Natural killer cell (primary cell): ENCODE data around the gene MINDY2. TPM values are rescaled to one million over a fixed set of nuclear protein-coding genes. Genes with fewer than 3 reads are reported as not detected.

Source experiments
- ATAC-seq, 3 donors: fragments of 150-1000 bp in 2 of 3; fragments of 200-7000 bp in 1 of 3; cut with Tn5 transposase; 1 replicate in 1 of 3; 2 replicates in 2 of 3; pipeline ENCODE4 v1.10.0; 2021; ENCODE audit warnings: mild to moderate bottlenecking in 2 of 3, moderate library complexity in 2 of 3
- DNase-seq, 2 donors: peaks; one replicate each; pipeline versions ENCODE4 v3.0.0 to v3.0.0-alpha.2; 2013 to 2021; ENCODE audit warnings: mixed read lengths in 1 of 2
- H3K27ac ChIP-seq: one replicate; pipeline ENCODE4 v1.5.1; 2013; ENCODE audit warnings: mild to moderate bottlenecking, low read length
- H3K27me3 ChIP-seq: one replicate; pipeline ENCODE4 v1.6.1; 2013; ENCODE audit warnings: low read length; ENCODE audit not compliant: control insufficient read depth, insufficient read depth
- H3K36me3 ChIP-seq: one replicate; pipeline ENCODE4 v1.6.1; 2013; ENCODE audit warnings: low read length; ENCODE audit not compliant: control insufficient read depth, insufficient read depth
- H3K4me1 ChIP-seq: one replicate; pipeline ENCODE4 v1.6.1; 2013; ENCODE audit warnings: low read length; ENCODE audit not compliant: control insufficient read depth, insufficient read depth
- H3K4me3 ChIP-seq: one replicate; pipeline ENCODE4 v1.5.1; 2013; ENCODE audit warnings: low read length
- H3K9me3 ChIP-seq: one replicate; pipeline ENCODE4 v1.6.1; 2013; ENCODE audit warnings: low read length; ENCODE audit not compliant: control insufficient read depth, insufficient read depth
- H3K27ac Mint-ChIP-seq, 2 donors: one replicate each; pipeline ENCODE4 v1.8.0; 2022; ENCODE audit warnings: mild to moderate bottlenecking in 2 of 2, mixed read lengths in 2 of 2, moderate library complexity in 1 of 2
- H3K27me3 Mint-ChIP-seq, 2 donors: one replicate each; pipeline ENCODE4 v1.8.0; 2022; ENCODE audit warnings: low read depth in 2 of 2, mixed read lengths in 2 of 2
- H3K36me3 Mint-ChIP-seq: one replicate; pipeline ENCODE4 v1.8.0; 2022; ENCODE audit warnings: mixed read lengths
- H3K4me1 Mint-ChIP-seq, 2 donors: one replicate each; pipeline ENCODE4 v1.8.0; 2022; ENCODE audit warnings: mixed read lengths in 2 of 2
- H3K4me3 Mint-ChIP-seq: one replicate; pipeline ENCODE4 v1.8.0; 2022; ENCODE audit warnings: mild to moderate bottlenecking, moderate library complexity, mixed read lengths
- H3K9me3 Mint-ChIP-seq, 2 donors: one replicate each; pipeline ENCODE4 v1.8.0; 2022; ENCODE audit warnings: mixed read lengths in 2 of 2
- CTCF ChIP-seq: fragments of 200-600 bp; IDR thresholded peaks from one replicate; pipeline ENCODE4 v1.8.0; 2022; ENCODE audit warnings: antibody characterized with exemption
- WGBS: methylation state at CpG from one replicate; pipeline ENCODE4 v1.1.7; 2013; ENCODE audit warnings: missing lambda C conversion rate; ENCODE audit not compliant: insufficient coverage; 5-methylcytosine and 5-hydroxymethylcytosine counted together
- intact Hi-C: fragments of 100-400 bp; cut with micrococcal nuclease; formaldehyde crosslinking; loops from one replicate; pipeline ENCODE4 v1.14.2; 2022
- total RNA-seq, 4 donors: library from RNA; stranded (reverse); fragments of 120-200 nt in 1 of 4; gene quantifications; one replicate each; pipeline versions ENCODE4 v1.2.3 to v1.2.4, GENCODE V29; 2013 to 2022

The MINDY2 gene
- total RNA-seq, 3 donors from 2014 or later (not counting 1 experiment from before 2014, with no cell fraction given): 16.3 to 18.7 (median 18.3) TPM

GRCh38 chr15:58755350-58755749, 15.8 kb upstream of the MINDY2 start:
- H3K4me1 ChIP-seq: peaks cover 4% of the 10 kb centered on the region
- no peak overlapping the region for H3K4me3 Mint-ChIP-seq
- no peak overlapping the region for H3K4me3 ChIP-seq
- no peaks in the 10 kb centered on the region for H3K9me3 ChIP-seq
- intact Hi-C loops: loop anchor here (10.0 kb wide), 1 partner anchor 281 kb away; no protein-coding TSS in a partner anchor
- no peak overlapping the region for H3K27ac ChIP-seq
- no peak for DNase-seq
- peaks cover 6% of the 10 kb centered on the region in 2 donors for H3K4me1 Mint-ChIP-seq
- H3K9me3 Mint-ChIP-seq: no peaks in the 10 kb centered on the region
- no peak for ATAC-seq
- no peaks in the 10 kb centered on the region for H3K27me3 ChIP-seq
- H3K27ac Mint-ChIP-seq: no peak overlapping the region
- H3K27me3 Mint-ChIP-seq: no peaks in the 10 kb centered on the region
- H3K36me3 ChIP-seq: no peaks in the 10 kb centered on the region
- no peak for TF ChIP-seq CTCF
- 100% methylated on average over 2 of the region's 3 CpGs for WGBS
- no peaks in the 10 kb centered on the region for H3K36me3 Mint-ChIP-seq

GRCh38 chr15:58755956-58756355, 15.1 kb upstream of the MINDY2 start:
- peak in 1 of 2 donors; percentile 26 for DNase-seq
- Mint-ChIP-seq H3K4me3 (no peak overlapping the region), H3K36me3 (no peaks in the 10 kb centered on the region), H3K27me3 (no peaks in the 10 kb centered on the region), H3K9me3 (no peaks in the 10 kb centered on the region), H3K27ac (no peak overlapping the region), H3K4me1 (peaks cover 8% of the 10 kb centered on the region in 2 donors)
- WGBS: 93% methylated on average over 6 of the region's 6 CpGs
- Histone ChIP-seq H3K4me1 (no peaks in the 10 kb centered on the region), H3K36me3 (no peaks in the 10 kb centered on the region), H3K4me3 (no peak overlapping the region), H3K27ac (no peak overlapping the region), H3K27me3 (no peaks in the 10 kb centered on the region), H3K9me3 (no peaks in the 10 kb centered on the region)
- TF ChIP-seq CTCF: no peak
- intact Hi-C loops: loop anchor here (10.0 kb wide), 1 partner anchor 281 kb away; no protein-coding TSS in a partner anchor
- no peak for ATAC-seq

GRCh38 chr15:58758141-58758540, 13.0 kb upstream of the MINDY2 start:
- DNase-seq (no peak), ATAC-seq (no peak)
- intact Hi-C loops: loop anchor here (10.0 kb wide), 1 partner anchor 283 kb away; no protein-coding TSS in a partner anchor
- Histone ChIP-seq H3K36me3 (no peaks in the 10 kb centered on the region), H3K27ac (no peak overlapping the region), H3K27me3 (no peaks in the 10 kb centered on the region), H3K9me3 (no peaks in the 10 kb centered on the region), H3K4me3 (no peak overlapping the region), H3K4me1 (no peaks in the 10 kb centered on the region)
- Mint-ChIP-seq H3K4me1 (peaks cover 18 to 25% of the 10 kb centered on the region in 2 donors), H3K27ac (no peak overlapping the region), H3K27me3 (no peaks in the 10 kb centered on the region), H3K36me3 (no peaks in the 10 kb centered on the region), H3K4me3 (no peak overlapping the region), H3K9me3 (no peaks in the 10 kb centered on the region)
- TF ChIP-seq CTCF: no peak
- WGBS: 30% methylated on average over 2 of the region's 3 CpGs
